Memory B cell (primary cell): ENCODE data around the gene TMEM151B.

Experiments used
- ATAC-seq: fragments of 150-1000 bp; cut with Tn5 transposase; 2 replicates; pipeline ENCODE4 v1.10.0; 2021; ENCODE audit warnings: low read depth, mild to moderate bottlenecking, moderate library complexity
- DNase-seq, 2 donors: peaks; one replicate each; pipeline ENCODE4 v3.0.0; 2022; ENCODE audit warnings: low spot score in 2 of 2
- H3K27ac Mint-ChIP-seq: one replicate; pipeline ENCODE4 v1.8.0; 2022; ENCODE audit warnings: mild to moderate bottlenecking, moderate library complexity, mixed read lengths
- H3K27me3 Mint-ChIP-seq: one replicate; pipeline ENCODE4 v1.8.0; 2022; ENCODE audit warnings: mixed read lengths
- H3K36me3 Mint-ChIP-seq: one replicate; pipeline ENCODE4 v1.8.0; 2022; ENCODE audit warnings: mild to moderate bottlenecking, mixed read lengths
- H3K4me1 Mint-ChIP-seq: one replicate; pipeline ENCODE4 v1.8.0; 2022; ENCODE audit warnings: mixed read lengths
- H3K4me3 Mint-ChIP-seq: one replicate; pipeline ENCODE4 v1.8.0; 2022; ENCODE audit warnings: mild to moderate bottlenecking, moderate library complexity, mixed read lengths
- H3K9me3 Mint-ChIP-seq: one replicate; pipeline ENCODE4 v1.8.0; 2022; ENCODE audit warnings: mixed read lengths

Gene TMEM151B

GRCh38 chr6:44261581-44261980 is 8.7 kb upstream of the TMEM151B start:
- Mint-ChIP-seq H3K27me3 (no peaks in the 10 kb centered on the region), H3K4me3 (no peak overlapping the region), H3K27ac (peak overlapping the region; percentile 100), H3K36me3 (peaks cover 11% of the 10 kb centered on the region), H3K9me3 (no peaks in the 10 kb centered on the region), H3K4me1 (peaks cover 51% of the 10 kb centered on the region)
- ATAC-seq (no peak), DNase-seq (no peak)

- peak overlapping the region; percentile 100 for H3K27ac Mint-ChIP-seq
These were observed 7.5 kb upstream of the TMEM151B start for GRCh38 chr6:44262467-44263353.

GRCh38 chr6:44263354-44264100 is 6.7 kb upstream of the TMEM151B start:
- peak overlapping the region; percentile 100 for H3K4me3 Mint-ChIP-seq
- peak overlapping the region; percentile 100 for H3K27ac Mint-ChIP-seq
- H3K9me3 Mint-ChIP-seq, result no peaks in the 10 kb centered on the region
- H3K36me3 Mint-ChIP-seq, result peaks cover 11% of the 10 kb centered on the region
- ATAC-seq (peak; percentile 30), DNase-seq (peak in 1 of 2 donors; percentile 63)
- no peaks in the 10 kb centered on the region for H3K27me3 Mint-ChIP-seq
- peaks cover 46% of the 10 kb centered on the region for H3K4me1 Mint-ChIP-seq

More at GRCh38 chr6:44262467-44263353, 7.5 kb upstream of the TMEM151B start:
- ATAC-seq, result no peak
- H3K9me3 Mint-ChIP-seq, result no peaks in the 10 kb centered on the region
- H3K36me3 Mint-ChIP-seq, result peaks cover 11% of the 10 kb centered on the region
- no peaks in the 10 kb centered on the region for H3K27me3 Mint-ChIP-seq
- DNase-seq, result no peak
- H3K4me3 Mint-ChIP-seq, result peak overlapping the region; percentile 100
- H3K4me1 Mint-ChIP-seq, result peaks cover 53% of the 10 kb centered on the region

GRCh38 chr6:44264154-44265006 is 5.9 kb upstream of the TMEM151B start:
- Mint-ChIP-seq H3K4me1 (peaks cover 41% of the 10 kb centered on the region), H3K36me3 (peaks cover 7% of the 10 kb centered on the region), H3K27me3 (no peaks in the 10 kb centered on the region), H3K4me3 (peak overlapping the region; percentile 100), H3K9me3 (no peaks in the 10 kb centered on the region), H3K27ac (peak overlapping the region; percentile 100)
- ATAC-seq (peak; percentile 62), DNase-seq (peak; percentile 71 to 76)

- Mint-ChIP-seq H3K27me3 (peaks cover 4% of the 10 kb centered on the region), H3K4me3 (peak within 1 kb of the TSS; percentile 100), H3K4me1 (peaks cover 44% of the 10 kb centered on the region), H3K27ac (peak within 1 kb of the TSS; percentile 100), H3K9me3 (no peaks in the 10 kb centered on the region), H3K36me3 (peaks cover 6% of the 10 kb centered on the region)
- ATAC-seq, result peak; percentile 57
- peak; percentile 95 to 98 for DNase-seq
These were observed 5.1 kb upstream of the TMEM151B start, which contains the start of gene NFKBIE for GRCh38 chr6:44265007-44265721. Gene NFKBIE, minus strand, starts transcription at chr6:44265551. Its CDS starts 205 bp downstream, at chr6:44265346.

- H3K4me3 Mint-ChIP-seq, result peak overlapping the region; percentile 100
These were observed 4.5 kb upstream of the TMEM151B start for GRCh38 chr6:44265722-44266233.

GRCh38 chr6:44266347-44266746 is 3.9 kb upstream of the TMEM151B start:
- no peak for DNase-seq
- H3K4me3 Mint-ChIP-seq, result peak overlapping the region; percentile 100
- H3K36me3 Mint-ChIP-seq, result no peaks in the 10 kb centered on the region
- H3K27ac Mint-ChIP-seq, result peak overlapping the region; percentile 100
- no peak for ATAC-seq
- no peaks in the 10 kb centered on the region for H3K9me3 Mint-ChIP-seq
- peaks cover 6% of the 10 kb centered on the region for H3K27me3 Mint-ChIP-seq
- peaks cover 38% of the 10 kb centered on the region for H3K4me1 Mint-ChIP-seq

More at GRCh38 chr6:44265722-44266233, 4.5 kb upstream of the TMEM151B start:
- Mint-ChIP-seq H3K9me3 (no peaks in the 10 kb centered on the region), H3K27me3 (peaks cover 4% of the 10 kb centered on the region), H3K36me3 (peaks cover 4% of the 10 kb centered on the region), H3K27ac (peak overlapping the region; percentile 100), H3K4me1 (peaks cover 42% of the 10 kb centered on the region)
- DNase-seq, result no peak
- ATAC-seq, result no peak

- Mint-ChIP-seq H3K27ac (peak overlapping the region; percentile 100), H3K9me3 (no peaks in the 10 kb centered on the region), H3K4me3 (no peak overlapping the region), H3K4me1 (peaks cover 34% of the 10 kb centered on the region), H3K27me3 (peaks cover 9% of the 10 kb centered on the region), H3K36me3 (no peaks in the 10 kb centered on the region)
- DNase-seq, result no peak
- no peak for ATAC-seq
These were observed 3.0 kb upstream of the TMEM151B start for GRCh38 chr6:44267252-44267651.

GRCh38 chr6:44268095-44268628 is 2.1 kb upstream of the TMEM151B start:
- Mint-ChIP-seq H3K9me3 (no peaks in the 10 kb centered on the region), H3K4me1 (peaks cover 27% of the 10 kb centered on the region), H3K36me3 (no peaks in the 10 kb centered on the region), H3K4me3 (no peak overlapping the region), H3K27ac (no peak overlapping the region), H3K27me3 (peaks cover 16% of the 10 kb centered on the region)
- ATAC-seq, result no peak
- peak in 1 of 2 donors; percentile 66 for DNase-seq

- Mint-ChIP-seq H3K27me3 (peaks cover 25% of the 10 kb centered on the region), H3K9me3 (no peaks in the 10 kb centered on the region), H3K27ac (no peak overlapping the region), H3K4me1 (peaks cover 21% of the 10 kb centered on the region), H3K4me3 (peak overlapping the region; percentile 85), H3K36me3 (peaks cover under 1% of the 10 kb centered on the region)
- no peak for DNase-seq
- ATAC-seq, result no peak
These were observed 901 bp upstream of the TMEM151B start for GRCh38 chr6:44269178-44269920.

- Mint-ChIP-seq H3K27ac (no peak overlapping the region), H3K4me1 (peaks cover 24% of the 10 kb centered on the region), H3K4me3 (peak overlapping the region; percentile 63), H3K9me3 (no peaks in the 10 kb centered on the region), H3K27me3 (peaks cover 27% of the 10 kb centered on the region), H3K36me3 (peaks cover 3% of the 10 kb centered on the region)
- ATAC-seq (no peak), DNase-seq (no peak)
These were observed 516 bp downstream of the TMEM151B start for GRCh38 chr6:44270526-44271405.
